GM21717 (cell line): Measurements from ENCODE around the gene WASF3.

Experiments used
- ATAC-seq: cut with Tn5 transposase; IDR thresholded peaks from one replicate; pipeline ENCODE4 v1.9.1; 2021; ENCODE audit warnings: mild to moderate bottlenecking, moderate library complexity; ENCODE audit not compliant: unreplicated experiment

WASF3 gene

GRCh38 chr13:26589226-26589625 lies 31.7 kb downstream of the WASF3 start:
- ATAC-seq: no peak

- ATAC-seq: no peak
Observed at GRCh38 chr13:26589754-26590153, 32.3 kb downstream of the WASF3 start.

DNA sequence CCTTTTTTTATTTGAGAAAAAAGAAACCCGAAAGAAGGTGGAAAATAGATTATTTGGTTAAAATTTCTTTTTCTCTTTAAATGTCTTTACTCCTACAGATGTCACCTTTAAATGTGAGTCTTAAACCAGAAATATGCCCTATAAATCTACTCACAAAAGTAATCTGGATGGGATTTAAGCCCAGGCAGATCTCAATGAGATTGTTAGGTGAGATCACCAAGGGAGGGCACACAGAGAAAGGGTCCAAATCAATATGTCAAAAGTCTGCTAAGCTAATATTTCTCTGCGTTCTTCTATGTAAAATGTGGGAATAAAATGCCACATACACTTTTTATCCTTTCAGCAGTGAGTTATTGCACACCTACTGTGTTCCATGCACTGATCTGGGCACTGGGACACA lies 32.9 kb downstream of the WASF3 start:
- ATAC-seq: no peak

GRCh38 chr13:26590951-26591350 lies 33.5 kb downstream of the WASF3 start:
- ATAC-seq: no peak

DNA sequence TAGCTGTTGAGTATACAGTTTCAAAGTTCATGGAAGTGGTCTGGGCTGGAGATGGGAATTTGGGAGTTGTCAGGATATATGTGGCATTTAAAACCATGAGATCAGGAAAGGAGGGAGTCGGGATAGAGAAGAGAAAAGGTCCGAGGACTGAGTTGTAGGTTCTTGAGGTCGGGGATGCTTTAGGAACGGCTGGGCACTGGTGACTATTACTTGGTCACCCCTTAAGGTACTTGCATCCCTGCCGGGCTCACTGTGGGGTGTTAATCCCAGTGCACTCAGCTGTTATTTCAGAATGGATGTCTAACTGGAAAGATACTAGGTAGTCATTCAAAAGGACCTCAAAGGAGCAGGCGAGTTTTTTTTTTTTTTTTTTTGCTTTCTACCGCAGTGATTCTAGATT lies 34.2 kb downstream of the WASF3 start:
- no peak for ATAC-seq

DNA sequence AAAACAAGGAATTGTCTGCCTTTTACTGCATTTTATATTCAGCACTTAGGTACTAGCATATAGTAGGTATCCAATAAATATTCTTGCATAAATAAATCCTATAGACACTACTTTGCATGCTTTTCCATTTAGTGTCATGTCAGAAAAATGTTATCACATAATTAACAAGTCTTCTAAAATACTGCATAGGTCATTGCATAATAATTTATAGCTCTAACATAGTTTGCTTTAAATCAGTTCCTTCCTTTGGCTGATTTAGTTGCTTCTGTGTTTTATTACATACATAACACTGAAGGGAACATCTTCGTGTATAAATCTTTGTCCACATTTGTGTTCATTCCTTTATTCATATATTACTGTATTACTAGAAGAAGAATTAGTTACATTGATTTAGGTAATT lies 36.2 kb downstream of the WASF3 start:
- no peak for ATAC-seq

DNA sequence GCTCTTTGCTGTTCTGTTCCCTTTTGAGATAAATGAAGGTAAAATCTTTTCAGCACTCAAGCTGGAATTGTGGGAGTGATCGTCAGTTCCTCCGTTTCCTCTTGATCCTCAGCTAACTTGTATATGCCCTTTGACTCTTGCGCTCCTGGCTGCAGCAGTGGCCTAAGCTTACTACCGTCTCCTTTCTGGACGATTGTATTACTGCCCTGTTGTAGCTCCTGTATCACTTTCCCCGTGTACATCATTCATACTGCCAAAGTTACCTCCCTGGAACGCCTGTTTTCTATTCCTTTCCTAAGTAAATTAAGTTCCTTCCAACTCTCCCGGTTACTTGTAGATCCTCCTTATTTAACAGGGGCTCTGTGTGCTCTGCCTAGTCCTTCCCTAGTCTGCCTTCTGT lies 36.9 kb downstream of the WASF3 start:
- no peak for ATAC-seq

GRCh38 chr13:26596458-26596857 lies 39.0 kb downstream of the WASF3 start:
- no peak for ATAC-seq

DNA sequence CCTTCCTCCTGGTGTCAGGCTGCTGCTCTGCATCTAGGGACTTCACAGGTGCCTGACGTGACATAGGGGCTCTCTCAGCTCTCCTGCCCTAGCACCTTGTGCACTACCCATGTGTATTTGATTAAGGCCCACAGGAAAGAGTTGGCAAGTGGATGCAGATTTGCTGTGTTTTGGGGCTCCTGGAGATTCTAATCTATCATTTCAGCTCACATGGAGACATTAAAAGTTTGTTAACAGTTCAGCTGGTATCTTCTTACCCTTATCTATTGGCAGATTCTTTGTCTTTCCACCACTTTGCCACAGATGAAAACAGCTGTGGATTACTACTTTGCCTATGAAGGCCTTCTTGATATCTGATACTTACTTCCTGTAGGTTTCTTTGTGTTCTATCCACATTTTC lies 41.9 kb downstream of the WASF3 start:
- no peak for ATAC-seq

DNA sequence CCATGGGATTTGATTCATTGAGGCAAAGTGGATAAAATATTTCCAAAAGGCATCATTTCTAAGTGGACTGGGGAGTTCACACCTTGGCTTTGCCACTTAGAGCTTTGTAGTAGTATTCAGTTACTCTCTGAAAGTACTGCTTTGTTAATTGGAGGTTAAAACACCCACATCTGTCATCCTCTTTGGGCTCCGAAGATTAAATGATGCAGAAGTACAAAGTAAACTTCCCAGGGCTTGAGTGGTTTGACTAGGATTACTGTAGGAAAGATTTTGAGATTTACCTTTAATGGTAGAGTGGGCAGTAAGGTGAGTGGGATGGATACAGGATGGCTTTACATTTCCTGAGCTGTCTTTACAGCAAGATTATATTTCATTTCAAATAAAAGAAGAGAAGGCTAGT lies 42.4 kb downstream of the WASF3 start:
- ATAC-seq: no peak

GRCh38 chr13:26600343-26600742 lies 42.9 kb downstream of the WASF3 start:
- ATAC-seq: no peak

GRCh38 chr13:26601669-26602068 lies 44.2 kb downstream of the WASF3 start:
- ATAC-seq: no peak

DNA sequence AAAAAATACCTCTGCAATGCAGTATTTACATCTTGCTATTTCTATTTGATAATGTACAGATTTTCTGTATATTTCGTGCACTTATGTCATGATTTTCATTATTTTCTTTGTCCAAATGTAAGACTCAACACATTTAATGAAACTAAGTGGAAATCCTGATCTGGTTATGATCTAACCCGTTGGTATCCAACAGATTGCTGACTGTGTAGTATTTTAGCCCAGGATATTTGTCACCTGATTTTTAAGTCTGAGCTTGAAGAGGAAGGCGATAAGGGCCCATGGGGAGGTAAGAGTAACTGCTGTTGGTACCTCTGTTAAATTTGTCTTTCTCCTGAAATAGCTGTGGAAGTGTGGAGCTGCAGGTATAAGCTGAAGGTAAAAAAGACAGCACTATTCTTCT lies 45.3 kb downstream of the WASF3 start:
- ATAC-seq: no peak

DNA sequence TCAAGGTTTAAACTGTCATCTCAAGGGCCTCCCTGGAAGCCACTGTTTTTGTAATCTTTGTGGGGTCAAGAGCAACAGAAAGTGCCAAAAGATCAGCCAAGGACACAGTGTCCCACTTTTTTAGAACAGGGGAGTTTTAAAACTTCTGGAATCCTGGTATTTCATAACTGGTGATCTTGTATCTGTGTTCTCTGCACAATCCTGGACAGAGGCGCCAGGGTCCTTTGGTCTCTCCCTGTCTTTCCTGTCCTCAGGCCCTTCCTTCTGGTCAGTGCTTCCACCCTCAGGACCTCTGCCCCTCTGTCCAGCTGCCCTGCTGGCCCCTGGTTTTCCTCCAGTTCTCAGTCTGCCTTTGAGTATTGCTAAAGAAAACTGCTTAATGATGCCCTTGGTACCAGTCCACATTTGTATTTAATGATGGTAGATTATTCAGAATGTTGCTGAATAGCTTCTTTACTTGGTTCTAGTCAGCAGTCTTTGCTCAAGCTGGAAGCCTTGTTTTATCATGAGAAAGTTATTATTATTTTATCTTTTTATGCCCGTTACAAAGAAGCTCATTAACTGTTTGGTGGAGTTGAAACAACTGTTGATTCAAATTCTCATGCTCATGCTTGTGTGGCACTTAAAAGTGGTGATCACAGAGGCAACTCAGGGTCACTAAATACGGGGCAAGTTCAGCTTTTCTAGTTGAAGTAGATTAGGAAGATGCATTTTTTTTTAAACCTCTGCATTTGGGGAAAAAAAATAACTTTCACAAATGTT lies 47.5 kb downstream of the WASF3 start:
- no peak for ATAC-seq

- no peak for ATAC-seq
Observed at GRCh38 chr13:26605845-26606244, 48.4 kb downstream of the WASF3 start.

- no peak for ATAC-seq
Observed at GRCh38 chr13:26606631-26607030, 49.1 kb downstream of the WASF3 start.

- no peak for ATAC-seq
Observed at GRCh38 chr13:26614721-26615120, 57.2 kb downstream of the WASF3 start.

DNA sequence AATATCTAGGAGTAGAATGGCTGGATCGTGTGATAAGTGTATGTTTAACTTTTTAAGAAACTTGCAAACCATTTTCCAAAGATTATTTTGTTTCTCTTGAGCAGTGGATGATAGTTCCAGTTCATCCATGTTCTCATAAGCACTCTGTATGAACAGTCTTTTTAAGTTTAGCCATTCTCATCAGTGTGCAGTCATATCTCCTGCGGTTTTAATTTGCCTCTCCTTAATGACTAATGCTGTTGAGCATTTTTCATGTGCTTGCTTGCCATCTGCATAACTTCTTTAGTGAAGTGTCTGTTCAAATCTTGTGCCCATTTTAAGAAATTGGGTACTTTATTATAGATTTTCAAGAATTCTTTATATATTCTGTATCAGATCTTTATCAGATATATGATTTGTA lies 58.6 kb downstream of the WASF3 start:
- no peak for ATAC-seq

- no peak for ATAC-seq
Observed at GRCh38 chr13:26618726-26619125, 61.2 kb downstream of the WASF3 start.

GRCh38 chr13:26619358-26619757 lies 61.9 kb downstream of the WASF3 start:
- no peak for ATAC-seq

DNA sequence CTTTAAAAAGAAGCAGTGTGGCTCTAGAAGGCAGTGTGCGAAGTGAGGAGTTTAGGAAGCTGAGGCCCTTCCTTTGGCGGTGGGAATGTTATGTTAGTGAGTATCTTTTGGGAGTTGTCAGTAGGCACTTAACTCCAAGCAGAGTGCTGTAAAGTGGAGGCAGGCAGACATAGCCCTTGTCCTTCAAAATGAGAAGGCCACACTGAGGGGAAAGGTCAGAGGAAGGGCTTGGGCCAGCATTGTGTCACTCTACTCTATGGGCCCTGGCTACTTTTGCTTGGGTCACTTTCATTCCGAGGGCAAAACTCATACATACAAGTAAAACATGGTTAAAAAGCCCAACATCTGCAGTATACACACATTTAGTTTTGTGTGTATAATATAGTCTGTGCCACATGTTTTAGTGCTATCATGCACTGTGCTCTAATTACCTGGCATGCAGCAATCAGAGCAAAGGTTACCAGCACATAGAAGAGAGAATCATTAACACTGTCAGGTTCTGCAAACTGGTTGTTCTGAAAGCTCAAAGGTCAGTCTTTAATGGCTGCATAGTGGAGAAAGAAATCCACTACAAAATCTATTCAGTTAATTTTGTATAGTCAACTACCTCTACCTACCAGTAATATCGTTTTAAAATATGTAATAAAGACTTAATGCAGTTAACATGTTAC lies 64.4 kb downstream of the WASF3 start:
- no peak for ATAC-seq

- ATAC-seq: no peak
Observed at GRCh38 chr13:26623125-26623524, 65.6 kb downstream of the WASF3 start.

GRCh38 chr13:26624572-26624971 lies 67.1 kb downstream of the WASF3 start:
- ATAC-seq: no peak
